Loucy (cell line): ENCODE measurements around the gene TTC23.

Experiments used
- CTCF ChIP-seq: fragments of 200-600 bp; sonication (generic); conservative IDR thresholded peaks from 2 replicates; pipeline ENCODE4 v1.5.1; 2014; ENCODE audit warnings: mild to moderate bottlenecking, antibody characterized with exemption, low read length
- EZH2phosphoT487 ChIP-seq: fragments of 200-600 bp; IDR thresholded peaks from 2 replicates; pipeline ENCODE4 v1.6.1; 2018; ENCODE audit warnings: antibody characterized with exemption, mild to moderate bottlenecking, moderate library complexity, borderline replicate concordance

DNA sequence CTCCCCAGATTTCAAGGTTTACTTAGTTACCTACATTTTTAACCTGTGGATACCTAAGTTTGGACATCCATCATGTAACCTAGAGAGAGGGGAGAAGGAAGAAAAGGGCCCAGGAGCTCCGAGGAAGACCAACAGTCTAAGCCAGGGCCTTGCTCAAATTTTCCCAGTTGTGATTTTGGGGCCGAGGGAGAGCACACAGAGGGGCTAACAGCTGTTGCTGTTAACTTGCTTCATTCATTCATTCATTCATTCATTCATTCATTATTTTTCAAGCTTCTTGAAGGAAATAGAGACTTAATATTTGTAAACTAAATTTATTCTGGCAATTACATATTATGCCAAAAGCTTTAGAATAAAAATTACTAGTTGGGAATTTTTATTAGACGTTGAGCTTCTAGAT is 121.6 kb downstream of the TTC23 start:
- no peak for TF ChIP-seq CTCF
- TF ChIP-seq EZH2phosphoT487 = no peak
